DMS 273 (cell line): ENCODE data around the gene ALAS1.

Source experiments
- DNase-seq: peaks from one replicate; lab custom pipeline; 2025; ENCODE audit not compliant: unreplicated experiment; lab: John Stamatoyannopoulos, UW

Gene ALAS1

GRCh38 chr3:52233968-52234367 is 36.0 kb downstream of the ALAS1 start:
- peak; percentile 22 for DNase-seq

- DNase-seq = no peak
Measured at GRCh38 chr3:52234516-52235447, 36.8 kb downstream of the ALAS1 start.

GRCh38 chr3:52236424-52236886 is 38.5 kb downstream of the ALAS1 start:
- DNase-seq = no peak

- no peak for DNase-seq
Measured at GRCh38 chr3:52237006-52237656, 39.2 kb downstream of the ALAS1 start.

GRCh38 chr3:52237657-52238172 is 39.8 kb downstream of the ALAS1 start:
- DNase-seq = peak; percentile 85

GRCh38 chr3:52238193-52238760 is 40.3 kb downstream of the ALAS1 start:
- peak; percentile 47 for DNase-seq

- peak; percentile 88 for DNase-seq
Measured at GRCh38 chr3:52238761-52239701, 41.1 kb downstream of the ALAS1 start, which contains the start of gene TWF2. Gene TWF2 (minus strand): TSS chr3:52239158. CDS start chr3:52239016, 142 bp downstream.

- peak; percentile 95 for DNase-seq
Measured at GRCh38 chr3:52240059-52240885, 42.3 kb downstream of the ALAS1 start.

- no peak for DNase-seq
Measured at GRCh38 chr3:52240886-52241370, 43.0 kb downstream of the ALAS1 start.

GRCh38 chr3:52242039-52242438 is 44.1 kb downstream of the ALAS1 start:
- no peak for DNase-seq

- DNase-seq = no peak
Measured at GRCh38 chr3:52243791-52244628, 46.0 kb downstream of the ALAS1 start.

GRCh38 chr3:52245322-52246263 is 47.6 kb downstream of the ALAS1 start, which contains the start of gene PPM1M:
Gene PPM1M (plus strand): TSS chr3:52245759. CDS start chr3:52245825, 66 bp downstream.
- DNase-seq = peak; percentile 63

- no peak for DNase-seq
Measured at GRCh38 chr3:52246264-52246620, 48.3 kb downstream of the ALAS1 start.

- DNase-seq = no peak
Measured at GRCh38 chr3:52246728-52247408, 48.9 kb downstream of the ALAS1 start.

- DNase-seq = no peak
Measured at GRCh38 chr3:52247409-52248164, 49.6 kb downstream of the ALAS1 start.

- DNase-seq = no peak
Measured at GRCh38 chr3:52248165-52248541, 50.2 kb downstream of the ALAS1 start.
